ENCODE data around the gene ACTN2.
A peak's percentile ranks its signal among the peaks of the same experiment; 100 is the strongest.

Gene ACTN2

DNA sequence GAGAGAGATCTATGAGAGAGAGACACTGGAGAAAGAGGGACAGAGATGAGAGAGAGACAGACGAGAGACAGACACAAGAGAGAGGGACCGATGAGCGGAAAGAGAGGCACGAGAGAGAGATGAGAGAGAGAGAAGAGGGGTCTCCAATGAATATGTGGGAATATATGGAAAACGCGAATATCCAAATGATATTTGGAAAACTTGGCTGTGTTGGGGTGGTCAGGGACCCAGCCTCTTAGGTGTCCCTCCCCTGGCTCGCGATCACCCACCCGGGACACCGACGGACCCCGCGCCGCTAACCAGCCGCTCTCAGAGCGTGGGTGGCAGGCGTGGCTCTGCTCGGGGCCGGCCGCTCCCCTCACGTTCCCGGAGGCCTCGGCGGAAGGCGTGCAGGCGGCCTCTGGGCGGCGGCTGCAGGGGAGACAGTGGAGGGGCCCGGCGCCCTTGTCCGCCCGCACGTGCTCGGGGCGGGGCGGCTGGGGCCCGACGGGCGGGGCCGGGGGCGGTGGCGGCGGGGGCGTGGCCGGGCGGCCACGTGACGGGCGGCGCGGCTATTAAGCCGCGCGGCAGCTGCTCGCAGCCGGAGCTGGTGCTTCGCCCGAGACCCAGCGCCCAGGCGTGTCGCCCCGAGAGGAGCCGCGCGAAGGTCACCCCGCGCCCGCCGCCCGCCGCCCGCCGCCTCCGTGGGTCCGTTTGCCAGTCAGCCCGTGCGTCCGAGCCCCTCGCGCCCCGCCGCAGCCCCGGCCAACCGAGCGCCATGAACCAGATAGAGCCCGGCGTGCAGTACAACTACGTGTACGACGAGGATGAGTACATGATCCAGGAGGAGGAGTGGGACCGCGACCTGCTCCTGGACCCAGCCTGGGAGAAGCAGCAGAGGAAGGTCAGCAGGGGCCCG, at the start of gene ACTN2:
TSS of gene ACTN2 (plus strand) at position 583 of the 898 bp plus-strand sequence. CDS start at position 758, 175 bp downstream.
- peak within 1 kb of the TSS; percentile 94 for H3K4me3 ChIP-seq
- no peak for TF ChIP-seq CTCF (IDR thresholded peaks at IDR 0.05)
- H3K27ac ChIP-seq, result peak within 1 kb of the TSS; percentile 70 to 97
- peak; percentile 80 for DNase-seq (ENCODE audit: low spot score)

DNA sequence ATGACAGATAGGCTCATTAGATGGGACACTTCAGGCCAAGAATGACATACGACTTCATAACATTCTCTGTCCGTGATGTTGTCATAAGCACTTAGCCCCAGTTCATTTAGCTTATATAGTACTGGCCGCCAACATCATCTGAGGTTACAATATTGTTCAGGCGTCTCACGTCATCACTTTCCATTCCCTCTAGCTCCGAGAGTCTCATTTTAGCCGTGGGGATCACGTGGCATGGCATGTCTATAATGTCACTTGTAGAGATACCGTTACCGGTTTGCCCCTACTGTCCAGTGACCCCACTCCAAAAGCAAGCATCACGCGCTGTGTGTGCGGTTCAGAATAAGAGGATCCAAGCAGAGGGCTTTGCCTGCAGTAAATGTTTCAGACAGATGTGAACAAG, 47.4 kb upstream of the ACTN2 start:
- H3K27ac ChIP-seq, result no peak overlapping the region
- no peak for DNase-seq (ENCODE audit: low spot score)
- no peak for TF ChIP-seq CTCF (IDR thresholded peaks at IDR 0.05)
- peak overlapping the region; percentile 44 for H3K4me3 ChIP-seq

GRCh38 chr1:236639686-236640085, 46.6 kb upstream of the ACTN2 start:
- no peak for TF ChIP-seq CTCF (IDR thresholded peaks at IDR 0.05)

DNA sequence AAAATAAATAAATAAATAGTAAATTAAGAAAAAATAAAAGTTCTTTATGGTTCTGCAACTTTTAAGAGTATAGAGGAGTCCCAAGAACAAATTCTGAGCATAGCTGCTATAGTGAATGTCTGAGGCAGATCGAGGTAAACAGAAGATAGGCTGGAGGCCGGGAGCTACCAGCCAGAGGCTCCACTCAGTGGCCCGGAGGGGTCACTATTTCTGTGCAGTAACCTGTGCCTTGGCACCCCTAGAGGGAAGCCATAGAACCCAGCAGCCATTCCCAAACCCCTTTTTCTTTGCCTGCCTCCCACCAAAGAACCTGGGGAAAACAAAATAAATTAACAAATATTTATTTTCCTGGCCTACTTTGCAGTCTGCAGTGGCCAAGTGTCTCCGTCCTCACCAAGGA, 43.5 kb upstream of the ACTN2 start:
- Histone ChIP-seq H3K4me3 (no peak overlapping the region), H3K27ac (no peak overlapping the region)
- no peak for DNase-seq (ENCODE audit: low spot score)
- no peak for TF ChIP-seq CTCF (IDR thresholded peaks at IDR 0.05)

More at GRCh38 chr1:236639686-236640085, 46.6 kb upstream of the ACTN2 start:
- Histone ChIP-seq H3K27ac (no peak overlapping the region), H3K4me3 (no peak overlapping the region)
- no peak for DNase-seq (ENCODE audit: low spot score)

GRCh38 chr1:236645016-236645680, 41.2 kb upstream of the ACTN2 start:
- H3K4me3 ChIP-seq, result no peak overlapping the region
- no peak for TF ChIP-seq CTCF (IDR thresholded peaks at IDR 0.05)
- DNase-seq (ENCODE audit: low spot score), result no peak

DNA sequence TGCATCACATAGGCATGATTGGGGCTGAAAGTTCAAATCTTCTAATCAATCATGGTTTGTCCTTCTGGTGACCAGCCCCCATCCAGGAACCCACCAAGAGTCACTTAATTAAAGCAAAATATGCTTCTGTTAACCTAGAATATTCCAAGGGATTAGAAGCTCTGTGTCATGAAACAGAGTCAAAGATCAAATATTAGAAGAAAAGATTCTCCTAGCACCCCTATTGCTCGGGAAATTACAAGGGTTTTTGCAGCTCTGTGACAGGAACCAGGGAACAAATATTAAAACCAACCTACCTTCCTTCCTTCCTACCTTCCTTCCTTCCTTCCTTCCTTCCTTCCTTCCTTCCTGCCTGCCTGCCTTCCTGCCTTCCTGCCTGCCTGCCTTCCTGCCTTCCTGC, 31.8 kb upstream of the ACTN2 start:
- no peak overlapping the region for H3K27ac ChIP-seq
- DNase-seq (ENCODE audit: low spot score), result no peak
- H3K4me3 ChIP-seq, result no peak overlapping the region
- TF ChIP-seq CTCF (IDR thresholded peaks at IDR 0.05), result no peak

More at GRCh38 chr1:236645016-236645680, 41.2 kb upstream of the ACTN2 start:
- H3K27ac ChIP-seq, result no peak overlapping the region

Data from coronary artery (tissue), 2 donors.